A549 (cell line): ENCODE data around the gene PLA2G1B. TPM values are rescaled to one million over a fixed set of nuclear protein-coding genes. Genes with fewer than 3 reads are reported as not detected.

ENCODE experiments used
- ATAC-seq, 2 experiments: fragments of 200-7000 bp in 1 of 2; fragments of >200 bp in 1 of 2; cut with Nextera tagmentation in 1 of 2; cut with Tn5 transposase in 1 of 2; 3 replicates each; pipeline versions ENCODE4 v1.8.0 to v1.9.1; 2018 to 2020; ENCODE audit warnings: mild to moderate bottlenecking in 1 of 2, moderate library complexity in 1 of 2
- CTCF ChIA-PET: fragments of 300-600 bp; sonication (Branson Sonifier 250); formaldehyde crosslinking; extraction: SDS; loops from one replicate; lab custom pipeline; 2021; ENCODE audit warnings: antibody characterized with exemption, inconsistent platforms; lab: Yijun Ruan, JAX
- POLR2A ChIA-PET: fragments of 350-600 bp; formaldehyde crosslinking; extraction: SDS; loops from one replicate; lab custom pipeline; 2021; ENCODE audit warnings: antibody characterized with exemption, inconsistent platforms; lab: Yijun Ruan, JAX
- DNase-seq, 2 experiments: peaks; one replicate each; pipeline versions ENCODE4 v3.0.0 to v3.0.0-alpha.2; 2011 to 2016; ENCODE audit warnings: low read depth in 1 of 2, low spot score in 1 of 2
- FAIRE-seq: peaks from 2 replicates; lab custom pipeline; 2011; peaks lifted over from hg19 to GRCh38; lab: Jason Lieb, UNC
- H3K27ac ChIP-seq, 2 experiments: fragments of >200 bp; sonication (Bioruptor Twin); formaldehyde crosslinking; 3 replicates each; pipeline ENCODE4 v1.5.1; 2016 to 2017
- H3K4me1 ChIP-seq: fragments of >200 bp; sonication (Bioruptor Twin); formaldehyde crosslinking; 3 replicates; pipeline ENCODE4 v1.6.1; 2016
- H3K4me2 ChIP-seq: fragments of >200 bp; sonication (Bioruptor Twin); formaldehyde crosslinking; 3 replicates; pipeline ENCODE4 v1.6.1; 2016
- H3K4me3 ChIP-seq: fragments of >200 bp; sonication (Bioruptor Twin); formaldehyde crosslinking; 3 replicates; pipeline ENCODE4 v1.5.1; 2016
- H3K9me3 ChIP-seq: fragments of >200 bp; sonication (Bioruptor Twin); formaldehyde crosslinking; 3 replicates; pipeline ENCODE4 v1.6.1; 2016
- BHLHE40 ChIP-seq: IDR thresholded peaks from 2 replicates; pipeline ENCODE4 v1.6.1; 2012; ENCODE audit warnings: low read depth, low read length, inconsistent platforms
- CTCF ChIP-seq: fragments of >200 bp; sonication (Bioruptor Twin); formaldehyde crosslinking; IDR thresholded peaks from 3 replicates; pipeline ENCODE4 v1.5.1; 2016
- EHF ChIP-seq: fragments of 250-450 bp; sonication (Bioruptor Pico); IDR thresholded peaks from 2 replicates; pipeline ENCODE4 v1.5.0; 2020; ENCODE audit warnings: mild to moderate bottlenecking
- HOXB13 ChIP-seq: fragments of 250-450 bp; sonication (Bioruptor Pico); IDR thresholded peaks from 2 replicates; pipeline ENCODE4 v1.5.0; 2020; ENCODE audit warnings: low read depth, mild to moderate bottlenecking, moderate library complexity
- PHF8 ChIP-seq: fragments of 200-600 bp; sonication (generic); IDR thresholded peaks from 2 replicates; pipeline ENCODE4 v1.6.1; 2016; ENCODE audit warnings: low read depth, mild to moderate bottlenecking, antibody characterized with exemption, moderate library complexity, borderline replicate concordance
- RNF2 ChIP-seq: fragments of 200-600 bp; sonication (generic); IDR thresholded peaks from 2 replicates; pipeline ENCODE4 v1.6.1; 2016; ENCODE audit warnings: low read depth, mild to moderate bottlenecking, antibody characterized with exemption, moderate library complexity, borderline replicate concordance
- SREBF2 ChIP-seq: fragments of 450-650 bp; IDR thresholded peaks from 2 replicates; pipeline ENCODE4 v1.6.1; 2014; ENCODE audit warnings: mild to moderate bottlenecking, moderate library complexity
- ZC3H11A ChIP-seq: fragments of 450-650 bp; IDR thresholded peaks from 2 replicates; pipeline ENCODE4 v1.6.1; 2014; ENCODE audit warnings: antibody characterized with exemption, mild to moderate bottlenecking
- ZFP36 ChIP-seq: fragments of 450-650 bp; IDR thresholded peaks from 2 replicates; pipeline ENCODE4 v1.6.1; 2014; ENCODE audit warnings: borderline replicate concordance; ENCODE audit not compliant: partially characterized antibody
- WGBS: methylation state at CpG from one replicate; pipeline ENCODE4 v1.1.6; 2017; ENCODE audit errors: missing lambda C conversion rate; 5-methylcytosine and 5-hydroxymethylcytosine counted together
- polyA plus RNA-seq, 4 experiments: library from polyadenylated mRNA; depleted of rRNA in 3 of 4; stranded (reverse); fragments of >200 nt; fragmentation: RNase III in 1 of 4; extraction: RNeasy Plus Mini Kit Qiagen cat#74134 plus additional on column Dnase treatment in 1 of 4; gene quantifications; 2 replicates in 3 of 4; 3 replicates in 1 of 4; pipeline ENCODE4 v1.2.3, GENCODE V29; 2011 to 2017

The PLA2G1B gene
- polyA plus RNA-seq, 2 of the 4 experiments (the other 2 are of a cell fraction): 0.21 TPM; not detected in 1

- ChIA-PET CTCF (interaction anchor here (1.4 to 3.1 kb wide), 2 partner anchors 12 to 61 kb away, joined by 3 to 14 read pairs; no protein-coding TSS in a partner anchor), POLR2A (interaction anchor here (0.7 kb wide), 1 partner anchor 28 kb away, joined by 3 read pairs; no protein-coding TSS in a partner anchor)
- no peak for DNase-seq
- Histone ChIP-seq H3K4me2 (peak overlapping the region; percentile 100), H3K9me3 (no peaks in the 10 kb centered on the region), H3K4me1 (peaks cover 14% of the 10 kb centered on the region; the same call in 2 of the 3 replicates), H3K27ac (peak overlapping the region; percentile 70 to 92; a peak in 4 of 6 replicates), H3K4me3 (peak overlapping the region; percentile 53)
- 10% methylated on average over 24 of the region's 26 CpGs for WGBS
- ATAC-seq: peak in 1 of 2 experiments; percentile 6; a peak in 2 of 6 replicates
- TF ChIP-seq ZFP36: no peak
- TF ChIP-seq RNF2: peak; percentile 69; the same call in 1 of the 2 replicates
- no peak for TF ChIP-seq SREBF2
- no peak for FAIRE-seq
These were observed 42.2 kb upstream of the PLA2G1B start for GRCh38 chr12:120369603-120370342.

GRCh38 chr12:120368789-120369602 lies 41.4 kb upstream of the PLA2G1B start, which contains the start of gene MSI1:
MSI1 (minus strand) TSS chr12:120369164; CDS start chr12:120369091, 73 bp downstream.
- ATAC-seq (peak; percentile 9 to 20; a peak in 2 of 6 replicates), FAIRE-seq (no peak), DNase-seq (no peak)
- H3K4me2 ChIP-seq: peak within 1 kb of the TSS; percentile 100
- H3K4me1 ChIP-seq: peaks cover 14% of the 10 kb centered on the region; the same call in 2 of the 3 replicates
- H3K27ac ChIP-seq: peak within 1 kb of the TSS; percentile 70 to 92
- 3% methylated on average over 21 of the region's 119 CpGs for WGBS
- H3K4me3 ChIP-seq: peak within 1 kb of the TSS; percentile 53
- ChIA-PET POLR2A (no interaction called here), CTCF (interaction anchor here (3.1 kb wide), 1 partner anchor 62 kb away, joined by 14 read pairs; no protein-coding TSS in a partner anchor)
- H3K9me3 ChIP-seq: no peaks in the 10 kb centered on the region
- TF ChIP-seq BHLHE40 (no peak), PHF8 (0 out of 2 replicates have a peak, but pooled peaks have one; percentile 23)

- FAIRE-seq: no peak
- ChIA-PET CTCF (interaction anchor here (0.6 to 3.4 kb wide), 16 partner anchors 9 to 123 kb away, joined by 3 to 29 read pairs (median 4); partner anchors contain the start of gene COX6A1), POLR2A (interaction anchor here (0.6 kb wide), 1 partner anchor 165 kb away, joined by 4 read pairs; no protein-coding TSS in a partner anchor)
- DNase-seq: no peak
- H3K9me3 ChIP-seq: no peaks in the 10 kb centered on the region
- TF ChIP-seq EHF (CRISPR knock-in tag) (no peak), ZC3H11A (no peak), PHF8 (no peak)
- 42% methylated on average over 33 of the region's 86 CpGs for WGBS
- H3K4me3 ChIP-seq: peak overlapping the region; percentile 53
- H3K27ac ChIP-seq: peak overlapping the region; percentile 70 to 92
- ATAC-seq: peak in 1 of 2 experiments; percentile 2; a peak in 1 of 6 replicates
- H3K4me1 ChIP-seq: peaks cover 14% of the 10 kb centered on the region; the same call in 2 of the 3 replicates
- peak overlapping the region; percentile 100 for H3K4me2 ChIP-seq
These were observed 40.6 kb upstream of the PLA2G1B start for GRCh38 chr12:120367924-120368788.

- ATAC-seq (peak in 1 of 2 experiments; percentile 47; a peak in 3 of 6 replicates), DNase-seq (peak in 1 of 2 experiments; percentile 52), FAIRE-seq (no peak)
- no peaks in the 10 kb centered on the region for H3K9me3 ChIP-seq
- H3K4me2 ChIP-seq: peak overlapping the region; percentile 100; the same call in 2 of the 3 replicates
- ChIA-PET POLR2A (interaction anchor here (0.6 kb wide), 2 partner anchors 166 to 232 kb away, joined by 4 read pairs; no protein-coding TSS in a partner anchor), CTCF (interaction anchor here (0.6 to 3.4 kb wide), 29 partner anchors 9 to 1396 kb away, joined by 3 to 29 read pairs (median 4); partner anchors contain the start of gene COX6A1)
- peaks cover 14% of the 10 kb centered on the region; the same call in 2 of the 3 replicates for H3K4me1 ChIP-seq
- H3K27ac ChIP-seq: no peak overlapping the region
- peak; percentile 39; the same call in 2 of the 3 replicates for TF ChIP-seq CTCF
- no peak for TF ChIP-seq HOXB13
- H3K4me3 ChIP-seq: no peak overlapping the region
- 54% methylated on average over 9 of the region's 10 CpGs for WGBS
These were observed 39.8 kb upstream of the PLA2G1B start for GRCh38 chr12:120367233-120367923.
